Fibroblast of villous mesenchyme (primary cell): ENCODE results near the gene PJA1. TPM values are rescaled to one million over a fixed set of nuclear protein-coding genes. Genes with fewer than 3 reads are reported as not detected.

Source experiments
- DNase-seq: peaks from one replicate; pipeline ENCODE4 v3.0.0-alpha.2; 2010; ENCODE audit warnings: low read depth
- H3K4me3 ChIP-seq: 2 replicates; pipeline ENCODE4 v1.5.1; 2011; ENCODE audit warnings: low read depth, mild to moderate bottlenecking, low read length
- CTCF ChIP-seq: IDR thresholded peaks from 2 replicates; pipeline ENCODE4 v1.5.1; 2012; ENCODE audit warnings: low read depth, mild to moderate bottlenecking, low read length; ENCODE audit not compliant: insufficient read depth
- total RNA-seq: library from RNA; depleted of rRNA; stranded (reverse); fragments of >200 nt; gene quantifications from 2 replicates; pipeline ENCODE4 v1.2.3, GENCODE V29; 2012

The PJA1 gene
- total RNA-seq, 1 donor = 28.1 TPM

GRCh38 chrX:69138512-69138911 lies 26.7 kb downstream of the PJA1 start:
- no peak for DNase-seq
- no peak for TF ChIP-seq CTCF
- no peak overlapping the region for H3K4me3 ChIP-seq

GRCh38 chrX:69138118-69138390 lies 27.2 kb downstream of the PJA1 start:
- H3K4me3 ChIP-seq = no peak overlapping the region
- no peak for DNase-seq
- no peak for TF ChIP-seq CTCF

- no peak overlapping the region for H3K4me3 ChIP-seq
- no peak for TF ChIP-seq CTCF
- DNase-seq = peak; percentile 93
Measured at GRCh38 chrX:69137371-69138117, 27.7 kb downstream of the PJA1 start.

GRCh38 chrX:69136546-69137331 lies 28.5 kb downstream of the PJA1 start:
- DNase-seq = peak; percentile 55
- no peak for TF ChIP-seq CTCF
- no peak overlapping the region for H3K4me3 ChIP-seq

GRCh38 chrX:69133921-69134542 lies 31.2 kb downstream of the PJA1 start:
- no peak overlapping the region for H3K4me3 ChIP-seq
- peak; percentile 79 for TF ChIP-seq CTCF
- DNase-seq = peak; percentile 80

- no peak for DNase-seq
- no peak for TF ChIP-seq CTCF
Measured at GRCh38 chrX:69131886-69132285, 33.4 kb downstream of the PJA1 start.

More at GRCh38 chrX:69131886-69132285, 33.4 kb downstream of the PJA1 start:
- H3K4me3 ChIP-seq = no peak overlapping the region
